ENCODE data around the gene KIRREL1. TPM values are rescaled to one million over a fixed set of nuclear protein-coding genes. Genes with fewer than 3 reads are reported as not detected.
A peak's percentile ranks its signal among the peaks of the same experiment; 100 is the strongest.

Gene KIRREL1
- total RNA-seq, 1 donor: 174 TPM

DNA sequence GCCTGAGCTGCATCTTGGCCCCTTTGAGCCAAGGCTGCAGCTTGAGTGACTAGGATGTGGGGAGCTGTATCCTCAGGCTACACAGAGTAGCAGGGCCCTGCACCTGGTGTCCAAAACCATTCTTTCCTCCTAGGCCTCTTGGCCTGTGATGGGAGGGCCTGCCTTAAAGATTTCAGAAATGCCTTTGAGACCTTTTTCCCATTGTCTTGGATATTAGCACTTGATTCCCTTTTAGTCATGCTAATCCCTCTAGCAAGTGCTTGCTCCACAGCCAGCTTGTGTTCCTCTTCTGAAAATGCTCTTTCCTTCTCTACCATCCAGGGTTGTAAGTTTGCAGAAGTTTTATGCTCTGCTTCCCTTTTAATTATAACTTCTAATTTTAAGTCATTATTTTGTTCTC is 21.7 kb upstream of the KIRREL1 start:
- no peak for DNase-seq (ENCODE audit: insufficient read length, low spot score, missing footprints)
- H3K27ac ChIP-seq (ENCODE audit: low read depth, low read length): no peak overlapping the region
- no peak overlapping the region for H2AFZ ChIP-seq (ENCODE audit: low read length)
- H3K4me1 ChIP-seq (ENCODE audit: insufficient read depth, low read length): peaks cover 26% of the 10 kb centered on the region
- no peaks in the 10 kb centered on the region for H3K9me3 ChIP-seq (ENCODE audit: low read depth, low read length)
- no peaks in the 10 kb centered on the region for H3K79me2 ChIP-seq (ENCODE audit: insufficient read depth, low read length)
- no peak overlapping the region for H3K4me2 ChIP-seq (ENCODE audit: insufficient read depth, low read length)
- no peaks in the 10 kb centered on the region for H3K27me3 ChIP-seq (ENCODE audit: insufficient read depth, low read length)
- H3K36me3 ChIP-seq (ENCODE audit: insufficient read depth, low read length): no peaks in the 10 kb centered on the region
- H3K4me3 ChIP-seq (ENCODE audit: insufficient read depth, low read length): no peak overlapping the region
- TF ChIP-seq, protein P1, sequence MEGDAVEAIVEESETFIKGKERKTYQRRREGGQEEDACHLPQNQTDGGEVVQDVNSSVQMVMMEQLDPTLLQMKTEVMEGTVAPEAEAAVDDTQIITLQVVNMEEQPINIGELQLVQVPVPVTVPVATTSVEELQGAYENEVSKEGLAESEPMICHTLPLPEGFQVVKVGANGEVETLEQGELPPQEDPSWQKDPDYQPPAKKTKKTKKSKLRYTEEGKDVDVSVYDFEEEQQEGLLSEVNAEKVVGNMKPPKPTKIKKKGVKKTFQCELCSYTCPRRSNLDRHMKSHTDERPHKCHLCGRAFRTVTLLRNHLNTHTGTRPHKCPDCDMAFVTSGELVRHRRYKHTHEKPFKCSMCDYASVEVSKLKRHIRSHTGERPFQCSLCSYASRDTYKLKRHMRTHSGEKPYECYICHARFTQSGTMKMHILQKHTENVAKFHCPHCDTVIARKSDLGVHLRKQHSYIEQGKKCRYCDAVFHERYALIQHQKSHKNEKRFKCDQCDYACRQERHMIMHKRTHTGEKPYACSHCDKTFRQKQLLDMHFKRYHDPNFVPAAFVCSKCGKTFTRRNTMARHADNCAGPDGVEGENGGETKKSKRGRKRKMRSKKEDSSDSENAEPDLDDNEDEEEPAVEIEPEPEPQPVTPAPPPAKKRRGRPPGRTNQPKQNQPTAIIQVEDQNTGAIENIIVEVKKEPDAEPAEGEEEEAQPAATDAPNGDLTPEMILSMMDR (IDR thresholded peaks at IDR 0.05; ENCODE audit: extremely low read depth, low read depth, low read length): no peak
- no peaks in the 10 kb centered on the region for H4K20me1 ChIP-seq (ENCODE audit: insufficient read depth, low read length)

GRCh38 chr1:157975228-157975950 is 18.1 kb upstream of the KIRREL1 start:
- Histone ChIP-seq H3K4me1 (ENCODE audit: insufficient read depth, low read length) (peaks cover 3% of the 10 kb centered on the region), H3K79me2 (ENCODE audit: insufficient read depth, low read length) (no peaks in the 10 kb centered on the region), H4K20me1 (ENCODE audit: insufficient read depth, low read length) (no peaks in the 10 kb centered on the region), H3K4me3 (ENCODE audit: insufficient read depth, low read length) (no peak overlapping the region), H3K36me3 (ENCODE audit: insufficient read depth, low read length) (no peaks in the 10 kb centered on the region), H3K27ac (ENCODE audit: low read depth, low read length) (no peak overlapping the region), H3K27me3 (ENCODE audit: insufficient read depth, low read length) (peaks cover 2% of the 10 kb centered on the region), H3K4me2 (ENCODE audit: insufficient read depth, low read length) (no peak overlapping the region), H3K9me3 (ENCODE audit: low read depth, low read length) (no peaks in the 10 kb centered on the region), H2AFZ (ENCODE audit: low read length) (no peak overlapping the region)
- DNase-seq (ENCODE audit: insufficient read length, low spot score, missing footprints): no peak
- TF ChIP-seq, protein P1 (IDR thresholded peaks at IDR 0.05; ENCODE audit: extremely low read depth, low read depth, low read length): no peak

- H3K9me3 ChIP-seq (ENCODE audit: low read depth, low read length): no peaks in the 10 kb centered on the region
- H2AFZ ChIP-seq (ENCODE audit: low read length): no peak overlapping the region
- H3K4me2 ChIP-seq (ENCODE audit: insufficient read depth, low read length): no peak overlapping the region
- H3K27ac ChIP-seq (ENCODE audit: low read depth, low read length): no peak overlapping the region
- H3K4me3 ChIP-seq (ENCODE audit: insufficient read depth, low read length): no peak overlapping the region
- no peaks in the 10 kb centered on the region for H3K36me3 ChIP-seq (ENCODE audit: insufficient read depth, low read length)
- H4K20me1 ChIP-seq (ENCODE audit: insufficient read depth, low read length): no peaks in the 10 kb centered on the region
- H3K79me2 ChIP-seq (ENCODE audit: insufficient read depth, low read length): no peaks in the 10 kb centered on the region
- TF ChIP-seq, protein P1 (IDR thresholded peaks at IDR 0.05; ENCODE audit: extremely low read depth, low read depth, low read length): no peak
- DNase-seq (ENCODE audit: insufficient read length, low spot score, missing footprints): no peak
- H3K4me1 ChIP-seq (ENCODE audit: insufficient read depth, low read length): no peaks in the 10 kb centered on the region
- peaks cover 2% of the 10 kb centered on the region for H3K27me3 ChIP-seq (ENCODE audit: insufficient read depth, low read length)
Measured at GRCh38 chr1:157976888-157977287, 16.6 kb upstream of the KIRREL1 start.

DNA sequence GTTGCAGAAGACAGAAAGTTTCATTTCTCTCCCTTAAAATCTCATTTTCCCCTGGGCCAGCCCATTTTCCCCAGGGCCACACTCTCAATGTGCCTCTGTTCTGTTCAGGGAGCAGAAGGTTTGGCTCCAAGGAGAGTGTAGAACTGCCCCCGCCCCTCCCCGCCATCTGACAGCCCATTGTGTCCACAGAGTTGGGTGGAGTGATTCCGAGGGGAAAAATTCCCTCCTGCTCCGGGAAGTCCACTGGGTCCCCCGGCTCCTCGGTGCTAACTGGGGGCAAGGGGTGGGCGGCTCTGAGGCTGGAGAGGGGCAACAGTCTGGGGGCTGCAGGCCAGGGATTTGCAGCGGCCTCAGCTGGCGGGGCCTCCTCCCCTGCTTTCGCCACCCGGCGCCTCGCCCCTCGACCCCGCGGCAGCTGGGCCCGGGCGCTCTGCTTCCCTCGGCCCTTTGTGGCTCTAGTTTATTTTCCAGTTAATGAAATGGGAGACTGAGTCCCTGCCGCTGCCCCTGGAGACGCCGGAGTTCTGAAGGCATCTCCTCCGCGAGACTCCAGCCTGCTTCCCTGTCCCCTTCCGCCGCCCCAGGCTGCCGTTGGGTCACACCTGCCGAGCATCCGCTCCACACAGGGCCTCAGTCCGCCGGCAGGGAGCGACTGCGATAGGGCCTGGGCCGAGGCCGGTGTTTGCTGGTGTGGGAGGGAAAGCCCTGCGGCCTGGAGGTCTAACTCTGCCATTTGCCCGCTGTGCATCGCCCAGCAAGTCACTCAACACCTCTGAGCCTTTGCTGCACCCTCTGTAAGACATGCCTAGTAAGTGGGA is 14.7 kb upstream of the KIRREL1 start:
- H3K27ac ChIP-seq (ENCODE audit: low read depth, low read length): no peak overlapping the region
- peak overlapping the region; percentile 56 for H3K4me2 ChIP-seq (ENCODE audit: insufficient read depth, low read length)
- H3K4me3 ChIP-seq (ENCODE audit: insufficient read depth, low read length): peak overlapping the region; percentile 27
- no peaks in the 10 kb centered on the region for H4K20me1 ChIP-seq (ENCODE audit: insufficient read depth, low read length)
- no peak for DNase-seq (ENCODE audit: insufficient read length, low spot score, missing footprints)
- H3K4me1 ChIP-seq (ENCODE audit: insufficient read depth, low read length): no peaks in the 10 kb centered on the region
- H3K36me3 ChIP-seq (ENCODE audit: insufficient read depth, low read length): no peaks in the 10 kb centered on the region
- TF ChIP-seq, protein P1 (IDR thresholded peaks at IDR 0.05; ENCODE audit: extremely low read depth, low read depth, low read length): no peak
- peaks cover 7% of the 10 kb centered on the region for H3K27me3 ChIP-seq (ENCODE audit: insufficient read depth, low read length)
- H2AFZ ChIP-seq (ENCODE audit: low read length): peak overlapping the region; percentile 74
- H3K9me3 ChIP-seq (ENCODE audit: low read depth, low read length): no peaks in the 10 kb centered on the region
- H3K79me2 ChIP-seq (ENCODE audit: insufficient read depth, low read length): no peaks in the 10 kb centered on the region
